ENCODE measurements around the gene HAUS7. TPM values are rescaled to one million over a fixed set of nuclear protein-coding genes. Genes with fewer than 3 reads are reported as not detected.

Gene HAUS7
- total RNA-seq, 2 donors from 2014 or later = 39.0 to 70.6 TPM

GRCh38 chrX:153441981-153442380, 28.4 kb downstream of the HAUS7 start:
- no peak overlapping the region for H3K4me3 Mint-ChIP-seq
- H3K27me3 Mint-ChIP-seq = peaks cover 4 to 8% of the 10 kb centered on the region in 2 donors
- H3K27ac Mint-ChIP-seq = no peak overlapping the region
- ATAC-seq (no peak), DNase-seq (ENCODE audit: low spot score) (no peak)
- no peaks in the 10 kb centered on the region for H3K36me3 Mint-ChIP-seq
- no peaks in the 10 kb centered on the region for H3K9me3 Mint-ChIP-seq
- no peaks in the 10 kb centered on the region for H3K4me1 Mint-ChIP-seq (ENCODE audit: low read depth in 2 of 2)

GRCh38 chrX:153441296-153441695, 29.1 kb downstream of the HAUS7 start:
- peaks cover 6 to 8% of the 10 kb centered on the region in 2 donors for H3K27me3 Mint-ChIP-seq
- H3K4me1 Mint-ChIP-seq (ENCODE audit: low read depth in 2 of 2) = no peaks in the 10 kb centered on the region
- ATAC-seq = no peak
- no peaks in the 10 kb centered on the region for H3K36me3 Mint-ChIP-seq
- H3K27ac Mint-ChIP-seq = no peak overlapping the region
- DNase-seq (ENCODE audit: low spot score) = no peak
- no peak overlapping the region for H3K4me3 Mint-ChIP-seq
- no peaks in the 10 kb centered on the region for H3K9me3 Mint-ChIP-seq

- Mint-ChIP-seq H3K27ac (no peak overlapping the region), H3K9me3 (no peaks in the 10 kb centered on the region), H3K27me3 (peaks cover 6 to 8% of the 10 kb centered on the region in 2 donors), H3K36me3 (no peaks in the 10 kb centered on the region), H3K4me3 (no peak overlapping the region), H3K4me1 (ENCODE audit: low read depth in 2 of 2) (no peaks in the 10 kb centered on the region)
- ATAC-seq = no peak
- no peak for DNase-seq (ENCODE audit: low spot score)
Observed at GRCh38 chrX:153440556-153441135, 29.7 kb downstream of the HAUS7 start.

- no peaks in the 10 kb centered on the region for H3K9me3 Mint-ChIP-seq
- no peaks in the 10 kb centered on the region for H3K4me1 Mint-ChIP-seq (ENCODE audit: low read depth in 2 of 2)
- ATAC-seq (peak in 1 of 2 donors; percentile 13), DNase-seq (ENCODE audit: low spot score) (no peak)
- peaks cover 6 to 8% of the 10 kb centered on the region in 2 donors for H3K27me3 Mint-ChIP-seq
- H3K4me3 Mint-ChIP-seq = no peak overlapping the region
- no peaks in the 10 kb centered on the region for H3K36me3 Mint-ChIP-seq
- H3K27ac Mint-ChIP-seq = no peak overlapping the region
Observed at GRCh38 chrX:153439977-153440376, 30.4 kb downstream of the HAUS7 start.

- DNase-seq (ENCODE audit: low spot score) = no peak
Observed at GRCh38 chrX:153438532-153438931, 31.8 kb downstream of the HAUS7 start.

GRCh38 chrX:153435845-153436244, 34.5 kb downstream of the HAUS7 start:
- ATAC-seq = no peak
- DNase-seq (ENCODE audit: low spot score) = no peak
- H3K4me1 Mint-ChIP-seq (ENCODE audit: low read depth in 2 of 2) = no peaks in the 10 kb centered on the region
- H3K9me3 Mint-ChIP-seq = no peaks in the 10 kb centered on the region
- no peak overlapping the region for H3K4me3 Mint-ChIP-seq
- H3K27ac Mint-ChIP-seq = no peak overlapping the region
- H3K36me3 Mint-ChIP-seq = no peaks in the 10 kb centered on the region
- peaks cover 6 to 8% of the 10 kb centered on the region in 2 donors for H3K27me3 Mint-ChIP-seq

More at GRCh38 chrX:153438532-153438931, 31.8 kb downstream of the HAUS7 start:
- H3K36me3 Mint-ChIP-seq = no peaks in the 10 kb centered on the region
- H3K4me3 Mint-ChIP-seq = no peak overlapping the region
- H3K27me3 Mint-ChIP-seq = peaks cover 6 to 8% of the 10 kb centered on the region in 2 donors
- no peaks in the 10 kb centered on the region for H3K4me1 Mint-ChIP-seq (ENCODE audit: low read depth in 2 of 2)
- ATAC-seq = no peak
- no peaks in the 10 kb centered on the region for H3K9me3 Mint-ChIP-seq
- no peak overlapping the region for H3K27ac Mint-ChIP-seq

GRCh38 chrX:153434801-153435200, 35.6 kb downstream of the HAUS7 start:
- Mint-ChIP-seq H3K27me3 (peaks cover 4 to 6% of the 10 kb centered on the region in 2 donors), H3K36me3 (no peaks in the 10 kb centered on the region), H3K4me3 (no peak overlapping the region), H3K27ac (no peak overlapping the region), H3K9me3 (no peaks in the 10 kb centered on the region), H3K4me1 (ENCODE audit: low read depth in 2 of 2) (no peaks in the 10 kb centered on the region)
- ATAC-seq (no peak), DNase-seq (ENCODE audit: low spot score) (no peak)

GRCh38 chrX:153433781-153434285, 36.5 kb downstream of the HAUS7 start:
- H3K27ac Mint-ChIP-seq = no peak overlapping the region
- H3K27me3 Mint-ChIP-seq = peaks cover 0 to 9% of the 10 kb centered on the region in 2 donors
- ATAC-seq = peak in 1 of 2 donors; percentile 48
- H3K4me3 Mint-ChIP-seq = no peak overlapping the region
- no peaks in the 10 kb centered on the region for H3K4me1 Mint-ChIP-seq (ENCODE audit: low read depth in 2 of 2)
- no peak for DNase-seq (ENCODE audit: low spot score)
- no peaks in the 10 kb centered on the region for H3K9me3 Mint-ChIP-seq
- H3K36me3 Mint-ChIP-seq = no peaks in the 10 kb centered on the region

- DNase-seq (ENCODE audit: low spot score) = no peak
- no peaks in the 10 kb centered on the region for H3K9me3 Mint-ChIP-seq
- no peaks in the 10 kb centered on the region for H3K4me1 Mint-ChIP-seq (ENCODE audit: low read depth in 2 of 2)
- no peak overlapping the region for H3K27ac Mint-ChIP-seq
- H3K4me3 Mint-ChIP-seq = no peak overlapping the region
- ATAC-seq = no peak
- H3K36me3 Mint-ChIP-seq = no peaks in the 10 kb centered on the region
- H3K27me3 Mint-ChIP-seq = peaks cover 0 to 9% of the 10 kb centered on the region in 2 donors
Observed at GRCh38 chrX:153433161-153433680, 37.2 kb downstream of the HAUS7 start.

GRCh38 chrX:153430796-153431195, 39.6 kb downstream of the HAUS7 start:
- Mint-ChIP-seq H3K9me3 (no peaks in the 10 kb centered on the region), H3K36me3 (no peaks in the 10 kb centered on the region), H3K27me3 (peaks cover 0 to 2% of the 10 kb centered on the region in 2 donors), H3K4me3 (no peak overlapping the region), H3K27ac (no peak overlapping the region), H3K4me1 (ENCODE audit: low read depth in 2 of 2) (no peaks in the 10 kb centered on the region)
- no peak for ATAC-seq
- DNase-seq (ENCODE audit: low spot score) = no peak

GRCh38 chrX:153426204-153426603, 44.2 kb downstream of the HAUS7 start:
- DNase-seq (ENCODE audit: low spot score) (no peak), ATAC-seq (no peak)
- Mint-ChIP-seq H3K27me3 (peaks cover 0 to 2% of the 10 kb centered on the region in 2 donors), H3K27ac (no peak overlapping the region), H3K9me3 (no peaks in the 10 kb centered on the region), H3K4me3 (no peak overlapping the region), H3K36me3 (no peaks in the 10 kb centered on the region), H3K4me1 (ENCODE audit: low read depth in 2 of 2) (no peaks in the 10 kb centered on the region)

GRCh38 chrX:153423652-153424051, 46.7 kb downstream of the HAUS7 start:
- Mint-ChIP-seq H3K27me3 (no peaks in the 10 kb centered on the region), H3K4me3 (no peak overlapping the region), H3K4me1 (ENCODE audit: low read depth in 2 of 2) (no peaks in the 10 kb centered on the region), H3K27ac (no peak overlapping the region), H3K9me3 (no peaks in the 10 kb centered on the region), H3K36me3 (no peaks in the 10 kb centered on the region)
- DNase-seq (ENCODE audit: low spot score) (no peak), ATAC-seq (no peak)

GRCh38 chrX:153421856-153422255, 48.5 kb downstream of the HAUS7 start:
- ATAC-seq (no peak), DNase-seq (ENCODE audit: low spot score) (no peak)
- Mint-ChIP-seq H3K27me3 (no peaks in the 10 kb centered on the region), H3K27ac (no peak overlapping the region), H3K4me3 (no peak overlapping the region), H3K36me3 (no peaks in the 10 kb centered on the region), H3K9me3 (no peaks in the 10 kb centered on the region), H3K4me1 (ENCODE audit: low read depth in 2 of 2) (no peaks in the 10 kb centered on the region)

GRCh38 chrX:153420851-153421599, 49.4 kb downstream of the HAUS7 start:
- no peaks in the 10 kb centered on the region for H3K4me1 Mint-ChIP-seq (ENCODE audit: low read depth in 2 of 2)
- no peaks in the 10 kb centered on the region for H3K9me3 Mint-ChIP-seq
- no peaks in the 10 kb centered on the region for H3K36me3 Mint-ChIP-seq
- DNase-seq (ENCODE audit: low spot score) (no peak), ATAC-seq (no peak)
- H3K27ac Mint-ChIP-seq = no peak overlapping the region
- no peaks in the 10 kb centered on the region for H3K27me3 Mint-ChIP-seq
- no peak overlapping the region for H3K4me3 Mint-ChIP-seq

All from natural killer cell treated with Interleukin-12 subunit alpha and Interleukin-12 subunit beta and Interleukin-15 and Interleukin-18, amount 100 ng/mL, for 72 hours (primary cell).